ENCODE data around the gene IQGAP2.

IQGAP2 gene

DNA sequence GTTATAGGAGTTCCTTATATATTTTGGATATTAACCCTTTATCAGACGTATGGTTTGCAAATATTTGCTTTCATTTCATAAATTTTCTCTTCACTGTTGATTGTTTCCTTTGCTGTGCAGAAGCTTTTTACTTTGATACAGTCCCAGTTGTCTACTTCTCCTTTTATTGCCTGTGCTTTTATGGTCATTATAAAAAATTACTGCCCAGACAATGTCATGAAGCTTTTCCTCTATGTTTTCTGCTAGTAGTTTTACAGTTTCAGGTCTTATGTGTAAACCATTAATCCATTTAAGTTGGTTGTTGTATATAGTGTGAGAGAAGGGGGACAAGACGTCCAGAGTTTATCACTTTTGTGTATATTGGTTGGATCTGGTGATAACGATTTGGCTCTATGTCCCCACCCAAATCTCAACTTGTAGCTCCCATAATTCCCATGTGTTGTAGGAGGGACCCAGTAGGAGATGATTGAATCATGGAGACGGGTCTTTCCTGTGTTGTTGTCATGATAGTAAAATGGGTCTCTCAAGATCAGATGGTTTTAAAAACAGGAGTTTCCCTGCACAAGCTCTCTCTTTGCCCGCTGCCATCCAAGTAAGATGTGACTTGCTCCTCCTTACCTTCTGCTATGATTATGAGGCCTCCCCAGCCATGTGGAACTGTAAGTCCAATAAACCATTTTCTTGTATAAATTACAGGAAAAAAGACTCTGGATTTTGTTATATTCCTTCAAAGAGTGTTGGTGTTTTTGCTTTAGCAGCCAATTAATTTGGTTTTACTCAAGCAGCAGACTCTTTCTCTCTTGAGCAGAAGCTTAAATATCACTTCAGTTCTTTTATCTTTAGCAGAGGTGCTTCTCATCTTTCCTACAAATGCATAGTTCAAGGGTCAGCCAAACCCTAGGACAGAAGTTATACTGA lies 326.5 kb downstream of the IQGAP2 start:
- DNase-seq, result no peak

DNA sequence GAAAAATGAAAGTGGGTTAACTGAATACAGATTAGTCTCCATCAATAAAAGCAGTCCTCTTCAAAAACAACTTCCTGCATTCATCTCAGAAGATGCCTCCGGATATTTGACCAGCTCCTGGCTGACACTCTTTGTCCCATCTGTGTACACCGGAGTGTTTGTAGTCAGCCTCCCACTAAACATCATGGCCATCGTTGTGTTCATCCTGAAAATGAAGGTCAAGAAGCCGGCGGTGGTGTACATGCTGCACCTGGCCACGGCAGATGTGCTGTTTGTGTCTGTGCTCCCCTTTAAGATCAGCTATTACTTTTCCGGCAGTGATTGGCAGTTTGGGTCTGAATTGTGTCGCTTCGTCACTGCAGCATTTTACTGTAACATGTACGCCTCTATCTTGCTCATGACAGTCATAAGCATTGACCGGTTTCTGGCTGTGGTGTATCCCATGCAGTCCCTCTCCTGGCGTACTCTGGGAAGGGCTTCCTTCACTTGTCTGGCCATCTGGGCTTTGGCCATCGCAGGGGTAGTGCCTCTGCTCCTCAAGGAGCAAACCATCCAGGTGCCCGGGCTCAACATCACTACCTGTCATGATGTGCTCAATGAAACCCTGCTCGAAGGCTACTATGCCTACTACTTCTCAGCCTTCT lies 329.4 kb downstream of the IQGAP2 start:
- peak in 1 of 2 donors; percentile 39 for DNase-seq

DNA sequence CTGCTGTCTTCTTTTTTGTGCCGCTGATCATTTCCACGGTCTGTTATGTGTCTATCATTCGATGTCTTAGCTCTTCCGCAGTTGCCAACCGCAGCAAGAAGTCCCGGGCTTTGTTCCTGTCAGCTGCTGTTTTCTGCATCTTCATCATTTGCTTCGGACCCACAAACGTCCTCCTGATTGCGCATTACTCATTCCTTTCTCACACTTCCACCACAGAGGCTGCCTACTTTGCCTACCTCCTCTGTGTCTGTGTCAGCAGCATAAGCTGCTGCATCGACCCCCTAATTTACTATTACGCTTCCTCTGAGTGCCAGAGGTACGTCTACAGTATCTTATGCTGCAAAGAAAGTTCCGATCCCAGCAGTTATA lies 329.9 kb downstream of the IQGAP2 start:
- DNase-seq, result peak; percentile 64 to 78

DNA sequence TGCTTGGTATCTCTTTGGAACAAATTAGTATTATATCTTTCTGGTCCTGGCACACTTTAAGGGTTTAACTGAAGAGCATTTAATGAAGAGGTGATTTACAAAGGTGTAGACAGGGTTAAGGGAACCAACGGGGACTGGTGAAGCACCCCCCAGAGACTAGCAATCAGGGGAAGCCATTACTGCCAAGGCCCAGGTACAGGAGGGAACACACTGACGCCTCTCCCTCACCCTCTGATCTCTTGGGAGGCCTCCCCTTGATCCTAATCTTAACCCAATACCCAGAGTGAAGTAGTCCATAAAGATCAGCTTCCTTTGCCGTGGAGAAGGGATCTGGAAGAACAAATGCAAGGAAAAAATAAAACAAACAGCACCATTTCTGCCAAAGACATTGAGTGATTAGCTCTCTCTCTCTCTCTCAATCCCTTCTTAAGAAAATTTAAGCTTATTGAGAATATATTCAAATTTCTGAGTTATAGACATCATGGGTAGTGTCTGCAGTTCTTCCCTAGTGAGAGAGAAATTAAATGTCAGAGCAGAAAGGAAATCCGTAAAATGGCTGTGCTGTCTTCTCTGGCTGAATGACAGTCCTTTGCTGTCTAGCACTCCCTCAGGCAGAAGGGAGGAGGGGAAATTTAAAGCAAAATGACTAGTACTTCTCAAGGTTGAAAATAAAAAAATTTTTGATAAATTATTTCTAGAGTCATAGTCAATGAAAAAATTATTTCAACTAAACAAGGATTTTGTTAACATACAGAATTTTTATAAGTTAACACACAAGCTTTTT lies 332.9 kb downstream of the IQGAP2 start:
- DNase-seq, result peak in 1 of 2 donors; percentile 20

DNA sequence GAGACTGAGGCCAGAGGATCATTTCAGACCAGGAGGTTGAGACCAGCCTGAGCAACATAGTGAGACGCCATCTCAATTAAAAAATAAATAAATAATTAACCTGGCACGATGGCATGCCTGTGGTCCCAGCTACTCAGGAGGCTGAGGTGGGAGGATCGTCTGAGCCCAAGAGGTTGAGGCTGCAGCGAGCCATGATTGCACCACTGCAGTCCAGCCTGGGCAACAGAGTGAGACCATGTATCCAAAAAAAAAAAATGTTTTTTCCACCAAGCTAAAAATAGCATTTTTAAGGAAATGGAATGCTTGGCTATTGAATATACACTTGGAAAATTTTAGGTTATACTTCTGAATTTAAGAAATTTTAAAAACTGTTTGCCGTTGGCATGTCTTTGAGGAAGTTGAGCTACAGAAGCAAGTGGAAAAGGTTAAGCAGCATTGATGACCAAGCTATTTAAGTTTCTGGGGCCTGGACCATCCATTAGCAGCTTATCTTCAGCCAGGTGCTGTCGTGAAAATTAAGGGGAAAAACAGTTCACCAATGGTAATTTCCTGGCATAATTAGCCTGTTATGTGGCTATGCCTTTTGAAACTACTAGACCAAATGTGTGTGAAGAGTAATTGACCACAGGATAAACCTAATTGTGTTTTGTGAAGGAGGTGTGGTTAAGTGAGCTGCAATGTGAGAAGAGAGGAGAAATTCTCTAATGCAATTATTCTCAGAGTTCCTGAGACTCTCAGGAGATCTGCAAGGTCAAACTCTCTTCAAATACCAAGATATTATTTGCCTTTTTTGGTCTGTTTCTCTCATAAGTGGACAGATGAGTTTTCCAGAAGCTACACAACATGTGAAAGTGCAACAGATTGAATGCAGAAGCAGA lies 333.8 kb downstream of the IQGAP2 start:
- peak in 1 of 2 donors; percentile 50 for DNase-seq

DNA sequence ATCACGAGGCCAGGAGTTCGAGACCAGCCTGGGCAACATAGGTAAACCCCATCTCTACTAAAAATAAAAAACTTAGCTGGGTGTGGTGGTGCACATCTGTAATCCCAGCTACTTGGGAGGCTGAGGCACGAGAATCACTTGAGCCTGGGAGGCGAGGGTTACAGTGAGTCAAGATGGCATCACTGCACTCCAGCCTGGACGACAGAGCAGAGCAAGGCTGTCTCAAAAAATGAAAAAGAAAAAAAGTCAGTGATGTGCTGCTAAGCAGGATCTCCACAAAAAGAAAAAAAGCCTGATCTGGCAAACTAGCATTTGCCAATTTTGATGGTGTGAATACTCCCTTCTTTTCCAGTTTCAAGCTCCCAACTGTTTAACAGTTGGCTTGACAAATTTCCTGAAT lies 334.8 kb downstream of the IQGAP2 start:
- no peak for DNase-seq

DNA sequence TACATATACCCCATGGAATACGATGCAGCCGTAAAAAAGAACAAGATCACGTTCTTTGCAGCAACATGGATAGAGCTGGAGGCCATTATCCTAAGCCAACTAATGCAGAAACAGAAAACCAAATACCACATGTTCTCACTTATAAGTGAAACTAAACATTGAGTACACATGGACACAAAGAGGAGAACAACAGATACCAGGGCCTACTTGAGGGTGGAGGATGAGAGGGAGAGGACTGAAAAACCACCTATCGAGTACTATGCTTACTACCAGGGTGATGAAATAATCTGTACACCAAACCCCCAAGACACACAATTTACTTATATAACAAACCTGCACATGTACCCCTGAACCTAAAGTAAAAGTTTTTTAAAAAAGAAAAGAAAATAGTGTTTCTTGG lies 338.4 kb downstream of the IQGAP2 start:
- DNase-seq, result peak in 1 of 2 donors; percentile 19

DNA sequence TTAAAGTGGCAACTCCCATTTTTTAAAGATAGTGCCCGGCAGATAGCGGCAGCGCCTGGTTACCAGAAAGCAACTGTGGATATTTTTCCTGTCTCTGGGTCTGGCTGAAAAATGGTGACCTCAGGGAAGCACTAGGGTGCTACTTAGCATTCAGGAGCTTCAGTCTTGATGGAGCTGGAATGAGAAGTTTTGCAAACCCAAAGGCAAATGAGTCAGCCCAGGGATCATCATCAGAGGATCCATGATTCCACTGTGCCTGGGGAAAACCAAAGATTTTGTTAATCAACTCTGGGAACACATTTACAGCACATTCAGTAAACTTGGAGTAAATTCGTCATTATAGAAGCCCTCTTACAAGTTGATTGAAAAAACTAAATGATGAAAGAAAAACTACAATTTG lies 339.5 kb downstream of the IQGAP2 start:
- no peak for DNase-seq

DNA sequence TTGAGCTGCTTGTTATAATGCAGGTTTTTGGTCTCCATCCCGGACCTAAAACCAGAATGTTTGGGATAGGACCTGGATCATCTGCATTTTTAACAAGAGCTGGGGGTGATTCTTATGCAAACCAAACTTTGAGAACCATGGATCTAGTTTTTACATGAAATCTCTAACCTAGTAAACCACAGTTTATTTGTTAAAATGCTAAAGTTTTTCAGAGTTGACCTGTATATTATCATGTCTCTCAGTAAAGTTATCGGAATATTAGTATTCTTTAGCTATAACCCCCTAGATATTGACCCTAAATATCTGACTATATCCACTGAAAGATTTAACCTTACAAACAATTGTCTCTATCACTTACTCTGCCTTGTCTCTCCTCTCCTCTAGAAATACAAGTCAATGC lies 341.5 kb downstream of the IQGAP2 start:
- DNase-seq, result no peak

DNA sequence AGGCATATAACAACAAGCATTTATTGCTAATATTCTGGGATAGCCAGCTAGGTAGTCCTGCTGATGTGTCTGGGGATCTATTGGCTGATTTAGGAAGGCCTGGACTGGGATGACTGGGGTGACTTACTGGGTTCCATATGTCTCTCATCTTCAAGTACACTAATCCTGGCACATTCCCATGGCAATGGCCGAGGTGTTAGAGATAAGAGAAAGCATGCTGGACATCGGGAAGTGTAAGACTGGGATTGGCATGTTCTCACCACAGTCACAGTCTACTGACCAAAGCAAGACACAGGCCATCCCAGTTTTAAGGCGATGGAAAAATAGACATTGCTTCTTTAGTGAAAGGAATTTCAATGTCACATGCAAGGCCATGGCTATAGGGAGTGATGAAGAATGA lies 342.6 kb downstream of the IQGAP2 start:
- no peak for DNase-seq

DNA sequence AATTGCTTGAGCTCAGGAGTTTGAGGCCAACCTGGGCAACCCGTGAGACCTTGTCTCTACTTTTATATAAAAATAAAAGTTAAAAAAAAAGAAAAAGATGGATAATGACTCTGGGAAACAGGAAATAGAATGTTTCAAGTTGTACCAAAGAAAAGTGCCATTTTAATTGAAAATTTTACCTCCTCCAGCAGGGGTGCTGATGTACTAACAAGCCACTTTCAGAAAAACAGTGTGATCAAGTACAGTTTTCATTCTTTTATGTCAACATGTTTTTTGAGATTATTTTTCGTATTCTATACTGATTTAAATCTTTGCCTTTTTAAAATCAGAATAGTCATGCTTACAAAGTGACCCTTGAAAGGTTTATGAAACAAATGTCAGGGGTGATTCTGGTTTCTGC lies 343.6 kb downstream of the IQGAP2 start:
- DNase-seq, result no peak

DNA sequence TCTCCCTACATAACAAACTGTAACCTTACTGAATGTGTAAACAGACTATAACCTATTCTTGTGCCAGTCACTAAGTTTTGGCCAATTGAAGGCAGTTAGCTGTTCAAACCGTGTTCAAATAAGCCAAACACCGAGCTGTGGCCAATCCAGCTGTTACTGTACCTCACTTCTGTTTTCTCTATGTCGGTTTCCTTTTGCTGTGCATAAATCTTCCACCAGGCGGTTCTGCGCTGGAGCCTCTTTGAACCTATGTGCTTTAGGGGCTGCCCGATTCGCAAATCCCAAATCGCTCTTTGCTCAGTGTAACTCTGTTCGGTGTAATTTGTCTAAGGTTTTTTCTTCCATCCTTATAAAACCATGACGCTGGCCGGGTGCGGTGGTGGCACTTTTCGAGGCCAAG lies 344.6 kb downstream of the IQGAP2 start:
- no peak for DNase-seq

DNA sequence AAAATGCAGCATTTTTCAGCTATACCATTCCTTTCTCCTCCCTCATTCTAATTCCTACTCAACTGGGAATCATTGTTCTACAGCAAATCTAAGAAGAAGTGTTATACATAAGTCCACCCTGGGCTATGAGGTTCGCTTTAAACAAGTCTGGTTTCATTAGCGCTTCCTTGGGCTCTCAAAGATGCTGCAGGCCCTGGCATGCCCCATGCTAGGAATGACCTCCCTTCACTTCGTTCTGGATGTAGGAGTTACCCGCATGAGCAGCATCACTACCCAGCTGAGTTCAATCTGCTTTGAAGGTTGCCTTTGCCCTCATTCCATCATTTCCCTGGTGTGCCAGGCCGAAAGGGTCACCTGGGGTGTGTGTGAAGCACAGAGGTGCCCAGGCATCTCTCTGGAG lies 348.2 kb downstream of the IQGAP2 start:
- DNase-seq, result no peak

DNA sequence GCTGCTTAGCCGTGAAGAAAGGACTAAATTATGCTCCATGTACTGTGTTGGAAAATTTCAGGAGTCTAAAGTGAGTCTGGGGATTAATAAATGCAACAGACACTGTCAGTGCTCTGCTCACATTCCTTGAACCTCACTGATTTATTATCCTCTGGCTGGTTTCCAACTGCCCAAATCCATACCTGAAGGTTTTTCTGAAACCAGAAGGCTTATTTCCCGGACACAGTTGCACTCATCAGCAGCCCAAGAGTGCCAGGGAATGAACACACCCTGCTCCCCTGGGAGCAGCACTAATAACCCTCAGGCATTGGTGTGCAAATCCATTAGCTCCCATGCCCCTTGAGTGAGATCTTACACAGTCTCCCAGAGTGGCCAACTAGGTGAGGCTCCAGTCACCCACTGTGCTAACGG lies 351.6 kb downstream of the IQGAP2 start:
- no peak for DNase-seq

DNA sequence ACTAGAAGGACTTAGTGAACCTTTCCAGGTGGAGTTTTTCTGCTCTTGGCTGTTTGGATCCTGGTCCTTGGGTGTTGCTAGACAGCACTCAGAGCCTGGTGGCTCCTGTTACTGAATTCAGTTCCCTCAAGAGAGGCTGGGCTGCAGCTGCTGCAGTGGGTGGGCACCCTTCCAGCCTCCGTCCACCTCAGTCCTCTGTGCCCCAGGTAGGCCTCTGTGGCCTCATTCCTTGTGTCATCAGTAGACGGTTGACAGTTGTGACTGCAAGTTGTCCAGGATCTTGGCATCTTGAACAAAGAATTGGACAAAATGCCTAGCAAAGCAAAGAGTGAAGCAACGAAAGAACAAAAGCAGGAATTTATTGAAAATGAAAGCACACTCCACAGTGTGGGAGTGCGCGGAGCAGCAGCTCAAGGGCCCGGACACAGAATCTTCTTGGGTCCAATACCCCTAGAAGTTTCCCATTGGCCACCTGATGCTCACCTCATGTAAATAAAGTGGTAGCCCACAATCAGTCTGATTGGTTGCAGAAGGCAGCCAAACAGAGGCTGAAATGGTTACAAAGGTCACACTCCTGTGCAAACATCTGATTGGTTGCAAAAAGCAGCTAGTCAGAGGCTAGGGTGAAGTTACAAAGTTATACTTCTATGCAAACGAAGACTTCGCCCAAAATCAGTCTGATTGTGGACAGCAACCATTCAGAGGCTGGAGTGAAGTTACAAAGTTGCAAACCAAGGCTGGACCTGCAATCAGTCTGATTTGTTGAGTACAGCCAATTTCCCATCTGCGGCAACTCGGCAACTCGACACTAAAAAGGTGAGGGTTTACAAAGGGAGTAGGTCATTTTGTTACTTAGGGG lies 352.9 kb downstream of the IQGAP2 start:
- no peak for DNase-seq

DNA sequence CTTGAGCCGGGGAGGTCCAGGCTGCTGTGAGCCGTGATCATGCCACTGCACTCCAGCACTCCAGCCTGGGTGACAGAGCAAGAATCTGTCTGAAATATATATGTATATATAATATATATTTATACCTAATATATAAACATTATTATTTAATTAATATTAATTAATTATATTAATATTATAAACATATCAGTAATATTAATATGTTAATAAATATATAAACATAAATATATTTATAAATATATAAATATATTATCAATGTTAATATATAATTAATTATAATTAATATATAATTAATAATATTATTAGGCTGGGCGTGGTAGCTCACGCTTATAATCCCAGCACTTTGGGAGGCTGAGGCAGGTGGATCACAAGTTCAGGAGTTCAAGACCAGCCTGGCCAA lies 354.0 kb downstream of the IQGAP2 start:
- DNase-seq, result no peak

Data from CD4-positive, alpha-beta T cell treated with Interleukin-4 for 1 hour (primary cell).